H9 (cell line): Measurements from ENCODE around the gene KCNJ10. TPM values are rescaled to one million over a fixed set of nuclear protein-coding genes. Genes with fewer than 3 reads are reported as not detected.

Experiments used
- DNase-seq: peaks from one replicate; pipeline ENCODE4 v3.0.0-alpha.2; 2017
- H2AFZ ChIP-seq: one replicate; pipeline ENCODE4 v1.6.1; 2013; ENCODE audit warnings: mild to moderate bottlenecking, low read length, control low read depth, moderate library complexity
- H2AK5ac ChIP-seq: 2 replicates; pipeline ENCODE4 v1.6.1; 2013; ENCODE audit warnings: low read length, control low read depth, mixed read lengths; ENCODE audit not compliant: insufficient read length
- H2BK120ac ChIP-seq: one replicate; pipeline ENCODE4 v1.6.1; 2013; ENCODE audit warnings: low read depth, mild to moderate bottlenecking, low read length, control low read depth, inconsistent platforms; ENCODE audit not compliant: poor library complexity, severe bottlenecking
- H2BK12ac ChIP-seq: 2 replicates; pipeline ENCODE4 v1.6.1; 2013; ENCODE audit warnings: low read length, control low read depth, mixed read lengths, low read depth; ENCODE audit not compliant: insufficient read length
- H2BK15ac ChIP-seq: 2 replicates; pipeline ENCODE4 v1.6.1; 2013; ENCODE audit warnings: low read depth, low read length, control low read depth
- H2BK20ac ChIP-seq: one replicate; pipeline ENCODE4 v1.6.1; 2013; ENCODE audit warnings: low read depth, mild to moderate bottlenecking, low read length, control low read depth, inconsistent platforms; ENCODE audit not compliant: poor library complexity, severe bottlenecking
- H2BK5ac ChIP-seq: 2 replicates; pipeline ENCODE4 v1.6.1; 2013; ENCODE audit warnings: low read length, control low read depth, mixed read lengths; ENCODE audit not compliant: insufficient read length
- H3K14ac ChIP-seq: 2 replicates; pipeline ENCODE4 v1.6.1; 2013; ENCODE audit warnings: low read length, control low read depth; ENCODE audit not compliant: insufficient read depth
- H3K18ac ChIP-seq: 2 replicates; pipeline ENCODE4 v1.6.1; 2013; ENCODE audit warnings: low read depth, mild to moderate bottlenecking, mixed read lengths, low read length, control low read depth; ENCODE audit not compliant: insufficient read length
- H3K23ac ChIP-seq: 2 replicates; pipeline ENCODE4 v1.6.1; 2013; ENCODE audit warnings: low read length, control low read depth, mixed read lengths, low read depth; ENCODE audit not compliant: insufficient read length
- H3K23me2 ChIP-seq: 2 replicates; pipeline ENCODE4 v1.6.1; 2013; ENCODE audit warnings: low read depth, mild to moderate bottlenecking, mixed read lengths, low read length, control low read depth; ENCODE audit not compliant: insufficient read length, poor library complexity, severe bottlenecking
- H3K27ac ChIP-seq: 2 replicates; pipeline ENCODE4 v1.5.1; 2013; ENCODE audit warnings: low read length, control low read depth, mixed read lengths, low read depth; ENCODE audit not compliant: insufficient read length
- H3K27me3 ChIP-seq: 2 replicates; pipeline ENCODE4 v1.6.1; 2013; ENCODE audit warnings: low read length, control low read depth, inconsistent platforms; ENCODE audit not compliant: insufficient read depth
- H3K4ac ChIP-seq: 2 replicates; pipeline ENCODE4 v1.6.1; 2013; ENCODE audit warnings: low read depth, mild to moderate bottlenecking, control low read depth, inconsistent platforms, low read length, moderate library complexity
- H3K4me1 ChIP-seq: 2 replicates; pipeline ENCODE4 v1.6.1; 2013; ENCODE audit warnings: low read length, control low read depth, inconsistent platforms; ENCODE audit not compliant: insufficient read depth
- H3K4me2 ChIP-seq: 2 replicates; pipeline ENCODE4 v1.6.1; 2013; ENCODE audit warnings: low read length, control low read depth, mixed read lengths; ENCODE audit not compliant: insufficient read length, insufficient read depth
- H3K56ac ChIP-seq: 2 replicates; pipeline ENCODE4 v1.6.1; 2013; ENCODE audit warnings: low read depth, mild to moderate bottlenecking, mixed read lengths, low read length, control low read depth; ENCODE audit not compliant: insufficient read length
- H3K79me1 ChIP-seq: 2 replicates; pipeline ENCODE4 v1.6.1; 2013; ENCODE audit warnings: low read depth, mild to moderate bottlenecking, moderate library complexity, low read length, control low read depth, inconsistent platforms; ENCODE audit not compliant: insufficient read depth, poor library complexity, severe bottlenecking
- H3K79me2 ChIP-seq: 2 replicates; pipeline ENCODE4 v1.6.1; 2013; ENCODE audit warnings: low read length, control low read depth, inconsistent platforms; ENCODE audit not compliant: insufficient read depth
- H3K9ac ChIP-seq: 2 replicates; pipeline ENCODE4 v1.6.1; 2013; ENCODE audit warnings: low read length, control low read depth, mixed read lengths; ENCODE audit not compliant: insufficient read length; ENCODE audit errors: extremely low read depth
- H3K9me3 ChIP-seq: one replicate; pipeline ENCODE4 v1.6.1; 2013; ENCODE audit warnings: low read depth, low read length, inconsistent platforms; ENCODE audit not compliant: control insufficient read depth
- H3T11ph ChIP-seq: one replicate; pipeline ENCODE4 v1.6.1; 2013; ENCODE audit warnings: mild to moderate bottlenecking, low read length, control low read depth, inconsistent platforms
- H4K20me1 ChIP-seq: one replicate; pipeline ENCODE4 v1.6.1; 2013; ENCODE audit not compliant: control insufficient read depth, insufficient read length, insufficient read depth
- H4K5ac ChIP-seq: 2 replicates; pipeline ENCODE4 v1.6.1; 2013; ENCODE audit warnings: low read depth, mild to moderate bottlenecking, mixed read lengths, low read length, control low read depth; ENCODE audit not compliant: insufficient read length
- H4K8ac ChIP-seq: replicated peaks from 2 replicates; pipeline ENCODE4 v1.6.1; 2013; ENCODE audit warnings: low read length, control low read depth, mixed read lengths, low read depth; ENCODE audit not compliant: insufficient read length
- H4K91ac ChIP-seq: 2 replicates; pipeline ENCODE4 v1.6.1; 2013; ENCODE audit warnings: low read depth, mild to moderate bottlenecking, moderate library complexity, mixed read lengths, low read length, control low read depth; ENCODE audit not compliant: insufficient read length
- H3K27ac Mint-ChIP-seq, 3 experiments: 2 replicates in 2 of 3; 3 replicates in 1 of 3; pipeline ENCODE4 v1.8.0; 2020 to 2021; ENCODE audit warnings: mixed read lengths in 3 of 3, mild to moderate bottlenecking in 1 of 3, moderate library complexity in 1 of 3
- H3K27me3 Mint-ChIP-seq: 2 replicates; pipeline ENCODE4 v1.8.0; 2021; ENCODE audit warnings: low read depth, mild to moderate bottlenecking, moderate library complexity, mixed read lengths
- H3K36me3 Mint-ChIP-seq, 3 experiments: 2 replicates in 2 of 3; 3 replicates in 1 of 3; pipeline ENCODE4 v1.8.0; 2020 to 2021; ENCODE audit warnings: low read depth in 3 of 3, mixed read lengths in 3 of 3; ENCODE audit not compliant: insufficient read depth in 1 of 3
- H3K4me1 Mint-ChIP-seq, 2 experiments: 2 replicates each; pipeline ENCODE4 v1.8.0; 2020; ENCODE audit warnings: mixed read lengths in 2 of 2
- H3K4me3 Mint-ChIP-seq, 2 experiments: 2 replicates in 1 of 2; 3 replicates in 1 of 2; pipeline ENCODE4 v1.8.0; 2020 to 2021; ENCODE audit warnings: mild to moderate bottlenecking in 2 of 2, mixed read lengths in 2 of 2, moderate library complexity in 1 of 2
- H3K9me3 Mint-ChIP-seq, 2 experiments: 2 replicates in 1 of 2; 3 replicates in 1 of 2; pipeline ENCODE4 v1.8.0; 2020; ENCODE audit warnings: mild to moderate bottlenecking in 2 of 2, mixed read lengths in 2 of 2, moderate library complexity in 1 of 2
- CTCF ChIP-seq: fragments of 200-600 bp; sonication (generic); conservative IDR thresholded peaks from 3 replicates; pipeline ENCODE4 v1.8.0; 2021; ENCODE audit warnings: antibody characterized with exemption, mild to moderate bottlenecking
- WGBS: extraction: QIAGEN DNeasy Blood & Tissue Kit; methylation state at CpG from one replicate; pipeline ENCODE4 v1.1.7; 2013; ENCODE audit warnings: missing lambda C conversion rate, low lambda C conversion rate, mixed read lengths; ENCODE audit not compliant: insufficient read length; ENCODE audit errors: extremely low coverage; 5-methylcytosine and 5-hydroxymethylcytosine counted together
- total RNA-seq: library from RNA; stranded (reverse); gene quantifications from 2 replicates; pipeline ENCODE4 v1.2.1, GENCODE V29; 2021

Gene KCNJ10
- total RNA-seq, 1 experiment from 2014 or later = 0.44 TPM

GRCh38 chr1:159979257-159979656 lies 90.7 kb downstream of the KCNJ10 start:
- Histone ChIP-seq H2BK5ac (no peak overlapping the region), H3K9ac (no peak overlapping the region), H3K27ac (no peak overlapping the region), H3K4ac (no peak overlapping the region), H3K56ac (no peak overlapping the region), H2BK15ac (no peak overlapping the region), H2BK120ac (no peak overlapping the region), H3K4me1 (no peaks in the 10 kb centered on the region), H3K9me3 (no peaks in the 10 kb centered on the region), H4K8ac (no peak overlapping the region), H4K5ac (no peak overlapping the region), H3K4me2 (no peak overlapping the region), H4K20me1 (no peaks in the 10 kb centered on the region), H3K27me3 (no peaks in the 10 kb centered on the region), H2AFZ (no peak overlapping the region), H3T11ph (no peak overlapping the region), H3K79me2 (no peaks in the 10 kb centered on the region), H3K23ac (no peak overlapping the region), H3K18ac (no peak overlapping the region), H3K23me2 (no peaks in the 10 kb centered on the region), H3K14ac (no peak overlapping the region), H3K79me1 (no peaks in the 10 kb centered on the region), H2AK5ac (no peak overlapping the region), H2BK12ac (no peak overlapping the region), H2BK20ac (no peak overlapping the region), H4K91ac (no peak overlapping the region)
- no peaks in the 10 kb centered on the region for H3K9me3 Mint-ChIP-seq
- H3K27ac Mint-ChIP-seq = no peak overlapping the region
- no peaks in the 10 kb centered on the region for H3K36me3 Mint-ChIP-seq
- peaks cover 0 to 3% of the 10 kb centered on the region in 2 experiments; a peak in 2 of 4 replicates for H3K4me1 Mint-ChIP-seq
- no peak for DNase-seq
- TF ChIP-seq CTCF = no peak
- H3K27me3 Mint-ChIP-seq = peaks cover 29% of the 10 kb centered on the region
- no peak overlapping the region for H3K4me3 Mint-ChIP-seq
- WGBS = no CpG with 5 or more reads among the region's 3 CpGs
